Osteoblast (primary cell): ENCODE results near the gene HSPA2. TPM values are rescaled to one million over a fixed set of nuclear protein-coding genes. Genes with fewer than 3 reads are reported as not detected.

Source experiments
- DNase-seq: peaks from one replicate; pipeline ENCODE4 v3.0.0; 2011; ENCODE audit warnings: low spot score, mixed read lengths; ENCODE audit not compliant: insufficient read length; ENCODE audit errors: missing footprints
- H2AFZ ChIP-seq: 2 replicates; pipeline ENCODE4 v1.6.0; 2011; ENCODE audit warnings: mild to moderate bottlenecking, low read length
- H3K27ac ChIP-seq: 2 replicates; pipeline ENCODE4 v1.5.1; 2011; ENCODE audit warnings: mild to moderate bottlenecking, low read depth, low read length, moderate library complexity
- H3K27me3 ChIP-seq: 2 replicates; pipeline ENCODE4 v1.6.0; 2012; ENCODE audit warnings: mild to moderate bottlenecking, control low read depth, inconsistent platforms, low read length, moderate library complexity; ENCODE audit not compliant: insufficient read depth
- H3K36me3 ChIP-seq: 2 replicates; pipeline ENCODE4 v1.5.1; 2011; ENCODE audit warnings: mild to moderate bottlenecking, low read length, control low read depth, moderate library complexity; ENCODE audit not compliant: insufficient read depth
- H3K4me1 ChIP-seq: 2 replicates; pipeline ENCODE4 v1.5.1; 2011; ENCODE audit warnings: mild to moderate bottlenecking, low read length, control low read depth, moderate library complexity; ENCODE audit not compliant: insufficient read depth
- H3K4me2 ChIP-seq: 2 replicates; pipeline ENCODE4 v1.6.0; 2011; ENCODE audit warnings: mild to moderate bottlenecking, low read length; ENCODE audit not compliant: insufficient read depth
- H3K4me3 ChIP-seq: fragments of 200-600 bp; sonication (generic); 3 replicates; pipeline ENCODE4 v1.5.1; 2012; ENCODE audit warnings: mild to moderate bottlenecking, low read length, inconsistent platforms; ENCODE audit not compliant: insufficient read depth
- H3K79me2 ChIP-seq: 2 replicates; pipeline ENCODE4 v1.6.0; 2012; ENCODE audit warnings: mild to moderate bottlenecking, low read length, control low read depth, inconsistent platforms; ENCODE audit not compliant: insufficient read depth
- H3K9me3 ChIP-seq: 2 replicates; pipeline ENCODE4 v1.5.1; 2011; ENCODE audit warnings: low read depth, low read length, control low read depth
- H4K20me1 ChIP-seq: 2 replicates; pipeline ENCODE4 v1.6.0; 2012; ENCODE audit warnings: mild to moderate bottlenecking, low read length, control low read depth; ENCODE audit not compliant: insufficient read depth
- total RNA-seq: library from RNA; depleted of rRNA; stranded (reverse); fragments of >200 nt; gene quantifications from 2 replicates; pipeline ENCODE4 v1.2.3, GENCODE V29; 2012
- TF ChIP-seq, protein P1 (sequence below): IDR thresholded peaks from 2 replicates; pipeline ENCODE4 v1.5.1; 2011; ENCODE audit warnings: mild to moderate bottlenecking, low read depth, low read length, moderate library complexity; ENCODE audit errors: extremely low read depth

Gene HSPA2
- total RNA-seq, 1 donor = 4.0 TPM

DNA sequence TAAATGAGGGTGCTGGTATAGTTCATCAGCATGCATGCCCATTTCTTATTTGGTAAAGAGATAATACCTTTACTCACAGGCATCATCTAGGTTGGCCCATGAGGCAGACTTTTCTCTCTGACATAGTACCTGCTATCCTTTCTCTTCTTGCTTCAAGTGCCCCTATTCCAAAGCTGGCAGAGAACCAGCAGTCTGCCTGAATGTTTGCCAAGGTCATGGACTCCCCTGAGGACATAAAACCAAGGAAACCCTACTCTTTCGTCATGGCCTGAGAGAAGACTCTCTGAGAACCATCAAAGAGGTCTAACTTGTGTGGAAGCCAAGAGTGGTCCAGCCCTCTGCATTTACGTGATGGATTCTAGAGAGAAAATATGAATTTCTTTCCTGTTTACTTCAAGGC is 21.1 kb downstream of the HSPA2 start:
- H3K9me3 ChIP-seq = no peaks in the 10 kb centered on the region
- no peaks in the 10 kb centered on the region for H4K20me1 ChIP-seq
- DNase-seq = no peak
- no peaks in the 10 kb centered on the region for H3K4me1 ChIP-seq
- H3K4me3 ChIP-seq = no peak overlapping the region
- TF ChIP-seq, protein P1, sequence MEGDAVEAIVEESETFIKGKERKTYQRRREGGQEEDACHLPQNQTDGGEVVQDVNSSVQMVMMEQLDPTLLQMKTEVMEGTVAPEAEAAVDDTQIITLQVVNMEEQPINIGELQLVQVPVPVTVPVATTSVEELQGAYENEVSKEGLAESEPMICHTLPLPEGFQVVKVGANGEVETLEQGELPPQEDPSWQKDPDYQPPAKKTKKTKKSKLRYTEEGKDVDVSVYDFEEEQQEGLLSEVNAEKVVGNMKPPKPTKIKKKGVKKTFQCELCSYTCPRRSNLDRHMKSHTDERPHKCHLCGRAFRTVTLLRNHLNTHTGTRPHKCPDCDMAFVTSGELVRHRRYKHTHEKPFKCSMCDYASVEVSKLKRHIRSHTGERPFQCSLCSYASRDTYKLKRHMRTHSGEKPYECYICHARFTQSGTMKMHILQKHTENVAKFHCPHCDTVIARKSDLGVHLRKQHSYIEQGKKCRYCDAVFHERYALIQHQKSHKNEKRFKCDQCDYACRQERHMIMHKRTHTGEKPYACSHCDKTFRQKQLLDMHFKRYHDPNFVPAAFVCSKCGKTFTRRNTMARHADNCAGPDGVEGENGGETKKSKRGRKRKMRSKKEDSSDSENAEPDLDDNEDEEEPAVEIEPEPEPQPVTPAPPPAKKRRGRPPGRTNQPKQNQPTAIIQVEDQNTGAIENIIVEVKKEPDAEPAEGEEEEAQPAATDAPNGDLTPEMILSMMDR = no peak
- no peak overlapping the region for H2AFZ ChIP-seq
- H3K4me2 ChIP-seq = no peak overlapping the region
- no peak overlapping the region for H3K27ac ChIP-seq
- no peaks in the 10 kb centered on the region for H3K27me3 ChIP-seq
- H3K79me2 ChIP-seq = no peaks in the 10 kb centered on the region
- H3K36me3 ChIP-seq = no peaks in the 10 kb centered on the region

DNA sequence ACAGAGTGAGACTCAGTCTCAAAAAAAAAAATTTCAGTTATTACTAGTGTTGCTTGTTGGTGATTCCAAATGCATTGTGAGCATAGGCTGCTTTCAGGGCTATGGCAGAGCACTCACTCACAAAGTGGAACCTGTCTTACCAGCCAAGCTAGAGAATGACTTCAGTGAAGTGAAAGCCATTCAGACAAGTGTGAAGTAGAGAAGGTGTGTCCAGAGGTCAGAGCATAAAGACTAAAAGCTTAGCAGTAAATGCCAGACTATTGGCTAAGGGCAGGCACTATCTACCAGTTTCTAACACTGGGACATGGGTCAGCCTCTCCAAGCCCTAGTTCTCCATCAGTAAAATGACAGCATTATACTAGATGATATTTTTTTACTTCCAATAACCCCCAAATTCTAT is 21.9 kb downstream of the HSPA2 start:
- Histone ChIP-seq H3K36me3 (no peaks in the 10 kb centered on the region), H3K4me1 (no peaks in the 10 kb centered on the region), H3K27me3 (no peaks in the 10 kb centered on the region), H3K79me2 (no peaks in the 10 kb centered on the region), H3K4me3 (no peak overlapping the region), H4K20me1 (no peaks in the 10 kb centered on the region), H2AFZ (no peak overlapping the region), H3K9me3 (no peaks in the 10 kb centered on the region), H3K27ac (no peak overlapping the region), H3K4me2 (no peak overlapping the region)
- TF ChIP-seq, protein P1 = no peak
- DNase-seq = no peak

DNA sequence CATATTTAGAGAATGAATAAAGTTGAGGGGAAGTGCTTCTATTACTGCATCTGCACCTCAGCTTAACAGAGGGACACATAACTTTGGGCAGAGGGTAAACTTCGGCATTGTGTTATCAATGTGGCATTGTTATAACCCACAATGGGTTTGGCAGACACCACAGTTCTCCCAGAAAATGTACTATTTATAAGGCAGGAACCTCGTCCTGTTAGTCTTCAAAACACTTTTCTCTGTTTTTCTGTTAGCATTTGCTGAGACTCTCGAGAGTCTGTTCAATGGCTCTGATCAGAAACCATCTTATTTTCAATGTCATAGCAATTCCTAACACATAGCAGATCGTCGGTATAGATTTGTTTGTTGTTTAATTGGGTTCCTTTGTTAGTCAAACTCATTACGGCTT is 23.2 kb downstream of the HSPA2 start:
- Histone ChIP-seq H3K4me3 (no peak overlapping the region), H3K27me3 (no peaks in the 10 kb centered on the region), H3K9me3 (no peaks in the 10 kb centered on the region), H2AFZ (no peak overlapping the region), H3K27ac (no peak overlapping the region), H3K4me1 (peaks cover under 1% of the 10 kb centered on the region), H3K79me2 (no peaks in the 10 kb centered on the region), H4K20me1 (no peaks in the 10 kb centered on the region), H3K4me2 (no peak overlapping the region), H3K36me3 (no peaks in the 10 kb centered on the region)
- TF ChIP-seq, protein P1 = no peak
- no peak for DNase-seq

DNA sequence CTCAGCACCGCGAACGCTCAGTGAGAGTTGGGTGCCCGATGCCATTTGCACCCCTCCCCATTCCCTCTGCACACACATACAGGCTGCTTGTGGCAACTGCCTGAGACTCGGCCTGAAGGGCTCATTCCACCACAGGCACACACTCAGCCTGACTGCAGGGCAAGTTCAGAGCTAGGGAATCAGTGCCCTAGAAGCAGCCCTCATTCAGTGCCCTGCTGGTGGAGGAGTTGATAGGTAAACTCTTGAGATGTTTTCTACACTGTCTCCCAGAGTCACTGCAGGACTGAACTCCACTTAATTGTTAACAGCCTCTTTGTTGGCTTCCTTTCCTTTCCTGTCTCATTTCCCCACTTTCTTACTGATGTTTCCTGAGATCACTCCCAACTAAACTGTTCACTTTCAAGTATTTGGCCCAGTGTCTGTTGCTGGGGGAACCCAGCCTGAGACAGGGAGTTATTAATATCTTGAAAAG is 26.1 kb downstream of the HSPA2 start:
- no peak overlapping the region for H3K27ac ChIP-seq
- H3K79me2 ChIP-seq = no peaks in the 10 kb centered on the region
- H3K27me3 ChIP-seq = no peaks in the 10 kb centered on the region
- TF ChIP-seq, protein P1 = no peak
- no peak for DNase-seq
- no peaks in the 10 kb centered on the region for H3K9me3 ChIP-seq
- H2AFZ ChIP-seq = peak overlapping the region; percentile 43
- H3K4me3 ChIP-seq = no peak overlapping the region
- H3K4me2 ChIP-seq = no peak overlapping the region
- no peaks in the 10 kb centered on the region for H4K20me1 ChIP-seq
- no peaks in the 10 kb centered on the region for H3K36me3 ChIP-seq
- H3K4me1 ChIP-seq = peaks cover 14% of the 10 kb centered on the region
